ENCODE results near the gene APAF1.
"Not testable (repeated sequence)": the region's sequence is repeated elsewhere in the genome, so short reads cannot be mapped to it uniquely, and the experiment has no call there.

Gene APAF1

GRCh38 chr12:98727196-98727595, 82.1 kb downstream of the APAF1 start:
- no peak for FAIRE-seq

- no peak for FAIRE-seq
Observed at GRCh38 chr12:98730412-98730811, 85.3 kb downstream of the APAF1 start.

GRCh38 chr12:98733667-98734350, 88.7 kb downstream of the APAF1 start:
- no peak for FAIRE-seq

GRCh38 chr12:98735821-98736220, 90.7 kb downstream of the APAF1 start:
- no peak for FAIRE-seq

GRCh38 chr12:98736352-98737321, 91.5 kb downstream of the APAF1 start:
- FAIRE-seq: no peak

- FAIRE-seq: no peak
Observed at GRCh38 chr12:98737322-98737712, 92.2 kb downstream of the APAF1 start.

- FAIRE-seq: no peak
Observed at GRCh38 chr12:98738002-98738401, 92.9 kb downstream of the APAF1 start.

GRCh38 chr12:98738539-98738938, 93.4 kb downstream of the APAF1 start:
- no peak for FAIRE-seq

- no peak for FAIRE-seq
Observed at GRCh38 chr12:98740751-98741150, 95.7 kb downstream of the APAF1 start.

GRCh38 chr12:98741196-98741555, 96.1 kb downstream of the APAF1 start:
- FAIRE-seq: no peak

- FAIRE-seq: no peak
Observed at GRCh38 chr12:98741556-98742265, 96.6 kb downstream of the APAF1 start.

GRCh38 chr12:98743362-98743953, 98.4 kb downstream of the APAF1 start:
- no peak for FAIRE-seq

GRCh38 chr12:98744680-98745079, 99.6 kb downstream of the APAF1 start:
- no peak for FAIRE-seq

GRCh38 chr12:98745578-98746391, 100.7 kb downstream of the APAF1 start:
- no peak for FAIRE-seq

GRCh38 chr12:98748463-98748862, 103.4 kb downstream of the APAF1 start:
- FAIRE-seq: no peak

- FAIRE-seq: no peak
Observed at GRCh38 chr12:98750511-98750910, 105.4 kb downstream of the APAF1 start.

- FAIRE-seq: no peak
Observed at GRCh38 chr12:98751580-98752115, 106.6 kb downstream of the APAF1 start.

GRCh38 chr12:98752726-98753125, 107.6 kb downstream of the APAF1 start:
- no peak for FAIRE-seq

- FAIRE-seq: no peak
Observed at GRCh38 chr12:98754095-98754494, 109.0 kb downstream of the APAF1 start.

- not testable (repeated sequence) for FAIRE-seq
Observed at GRCh38 chr12:98755855-98756254, 110.8 kb downstream of the APAF1 start.

GRCh38 chr12:98757455-98757854, 112.4 kb downstream of the APAF1 start:
- no peak for FAIRE-seq

- no peak for FAIRE-seq
Observed at GRCh38 chr12:98758331-98758730, 113.2 kb downstream of the APAF1 start.

Measured in TTC549 (cell line).